ENCODE measurements around the gene TNNI2.
"Not testable (repeated sequence)": the region's sequence is repeated elsewhere in the genome, so short reads cannot be mapped to it uniquely, and the experiment has no call there.

The TNNI2 gene

DNA sequence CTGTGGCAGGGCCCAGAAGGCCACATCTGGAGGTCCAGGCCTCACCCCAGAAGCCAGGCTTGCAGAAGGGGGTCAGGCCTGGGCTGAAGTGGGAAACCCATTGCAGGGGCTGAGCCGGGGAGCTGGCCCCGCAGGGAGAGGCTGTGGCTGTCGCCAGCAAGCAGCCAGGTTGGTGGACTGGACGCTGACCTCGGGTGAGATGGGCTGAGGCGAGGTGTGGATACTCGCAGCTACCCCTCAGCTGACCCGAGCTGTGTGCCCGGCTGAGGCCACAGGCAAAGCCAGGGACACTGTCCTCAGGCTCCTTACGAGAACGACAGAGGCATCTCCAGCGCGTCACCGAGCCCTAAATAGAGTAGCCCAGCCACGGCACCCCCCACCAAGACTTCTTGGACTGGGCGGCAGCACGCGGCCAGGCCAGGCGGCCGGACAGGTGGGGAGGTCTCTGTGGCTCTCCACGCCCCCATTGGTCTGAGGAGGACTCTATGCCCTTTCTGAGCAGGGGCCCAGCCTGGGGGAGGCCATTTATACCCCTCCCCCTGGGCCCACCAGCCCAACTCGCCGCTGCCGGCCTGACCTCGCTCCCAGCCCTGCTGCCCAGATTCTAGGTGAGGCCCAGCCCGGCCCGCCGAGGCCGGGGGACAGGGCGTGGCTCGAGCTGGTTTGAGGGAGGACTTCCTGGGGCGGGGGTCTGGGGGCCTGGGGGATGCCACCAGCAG is at the start of gene TNNI2:
TNNI2 (plus strand) TSS at position 556 of the 719 bp plus-strand sequence. CDS start 716 bp downstream, outside the sequence.
- DNase-seq = no peak

DNA sequence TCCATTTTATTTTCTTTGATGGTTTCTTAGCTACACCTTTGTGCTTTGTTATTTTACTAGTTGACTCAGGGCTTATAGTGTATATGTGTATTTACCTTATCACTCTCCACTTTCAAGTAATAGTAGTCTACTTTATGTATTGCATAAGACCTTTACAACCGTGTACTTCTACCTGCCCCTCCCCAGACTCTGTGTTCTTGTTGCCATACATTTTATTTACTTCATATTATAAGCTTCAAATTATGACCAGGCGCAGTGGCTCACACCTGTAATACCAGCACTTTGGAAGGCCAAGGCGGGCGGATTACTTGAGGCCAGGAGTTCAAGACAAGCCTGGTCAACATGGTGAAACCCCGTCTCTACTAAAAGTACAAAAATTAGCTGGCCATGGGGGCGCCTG is 46.9 kb upstream of the TNNI2 start:
- DNase-seq = no peak

DNA sequence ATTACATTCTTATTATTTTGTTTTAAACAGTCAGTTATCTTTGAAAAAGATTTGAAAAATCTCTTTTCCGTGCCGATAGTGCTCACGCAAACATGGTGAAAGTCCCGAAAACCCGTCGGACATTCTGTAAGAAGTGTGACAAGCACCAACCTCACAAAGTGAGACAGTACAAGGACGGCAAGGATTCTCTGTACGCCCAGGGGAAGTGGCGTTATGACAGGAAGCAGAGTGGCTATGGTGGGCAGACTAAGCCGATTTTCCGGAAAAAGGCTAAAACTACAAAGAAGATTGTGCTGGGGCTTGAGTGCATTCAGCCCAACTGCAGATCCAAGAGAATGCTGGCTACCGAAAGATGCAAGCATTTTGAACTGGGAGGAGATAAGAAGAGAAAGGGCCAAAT is 46.3 kb upstream of the TNNI2 start:
- no peak for DNase-seq

DNA sequence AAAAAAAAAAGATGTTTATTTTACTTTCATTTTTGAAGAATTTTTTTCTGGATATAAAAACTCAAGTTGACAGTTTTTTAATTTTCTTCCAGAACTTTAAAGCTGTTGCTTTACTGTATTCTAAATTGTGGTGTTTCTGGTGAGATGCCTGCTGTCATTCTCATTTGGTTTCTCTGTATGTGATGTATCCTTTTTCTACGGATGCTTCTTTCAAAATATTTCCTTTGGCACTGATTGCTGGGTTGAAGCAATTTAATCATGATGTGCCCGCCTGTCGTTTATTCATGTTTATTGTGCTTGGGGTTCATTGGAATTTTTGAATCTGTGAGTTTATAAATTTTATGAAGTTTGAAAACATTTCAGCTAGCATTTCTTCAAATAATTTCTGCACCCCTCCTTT is 45.7 kb upstream of the TNNI2 start:
- no peak for DNase-seq

DNA sequence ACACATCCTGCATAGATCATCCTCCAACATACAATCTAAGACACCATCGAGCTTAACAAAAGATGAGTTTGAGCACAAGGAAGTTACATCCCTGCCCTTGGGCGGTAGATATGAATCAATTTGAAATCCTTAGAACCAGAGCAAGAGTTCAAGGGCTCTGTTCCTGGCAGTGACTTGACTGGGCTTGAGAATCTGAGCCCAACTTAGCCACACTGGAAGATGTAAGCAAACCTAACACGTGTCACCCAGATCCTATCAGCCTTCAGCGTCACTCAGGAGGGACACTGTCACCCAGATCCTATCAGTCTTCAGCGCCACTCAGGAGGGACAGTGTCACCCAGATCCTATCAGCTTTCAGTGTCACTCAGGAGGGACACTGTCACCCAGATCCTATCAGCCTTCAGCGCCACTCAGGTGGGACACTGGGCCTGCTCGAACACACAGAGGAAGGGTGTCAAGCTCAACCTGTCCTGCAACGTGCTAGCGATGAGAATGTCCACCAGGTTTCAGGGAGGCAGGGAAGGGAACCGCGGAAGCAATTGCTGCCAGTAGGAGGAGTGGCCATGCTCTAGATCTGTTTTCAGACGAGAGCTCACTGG is 42.3 kb upstream of the TNNI2 start:
- DNase-seq = no peak

DNA sequence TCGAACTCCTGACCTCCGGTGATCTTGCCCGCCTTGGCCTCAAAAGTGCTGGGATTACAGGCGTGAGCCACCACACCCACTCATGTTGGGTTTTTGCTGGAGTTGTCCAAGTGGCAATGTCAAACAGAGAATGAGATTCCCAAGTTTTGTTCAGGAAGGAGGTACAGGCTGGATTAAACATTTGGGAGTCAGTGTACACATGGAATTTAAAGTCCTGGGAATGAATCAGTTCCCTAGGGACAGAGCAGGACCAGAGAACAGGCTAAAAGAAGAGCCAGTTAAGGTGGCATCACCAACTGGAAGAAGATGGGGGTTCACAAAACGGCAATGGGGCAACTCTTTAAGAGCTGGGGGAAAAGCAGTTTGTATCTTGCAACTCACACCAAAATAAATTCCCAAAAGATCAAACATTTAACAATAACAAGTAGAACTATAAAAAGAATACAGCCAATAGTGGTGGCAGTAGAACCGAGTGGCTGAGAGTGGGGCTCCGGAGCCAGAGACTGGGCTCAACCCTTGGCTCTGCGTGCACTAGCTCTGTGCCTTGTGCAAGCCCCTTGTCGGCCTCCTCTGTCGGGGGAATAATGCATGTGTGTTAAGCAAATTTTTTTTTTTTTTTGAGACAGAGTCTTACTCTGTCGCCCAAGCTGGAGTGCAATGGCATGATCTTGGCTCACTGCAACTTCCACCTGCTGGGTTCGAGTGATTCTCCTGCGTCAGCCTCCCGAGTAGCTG is 41.2 kb upstream of the TNNI2 start:
- no peak for DNase-seq

DNA sequence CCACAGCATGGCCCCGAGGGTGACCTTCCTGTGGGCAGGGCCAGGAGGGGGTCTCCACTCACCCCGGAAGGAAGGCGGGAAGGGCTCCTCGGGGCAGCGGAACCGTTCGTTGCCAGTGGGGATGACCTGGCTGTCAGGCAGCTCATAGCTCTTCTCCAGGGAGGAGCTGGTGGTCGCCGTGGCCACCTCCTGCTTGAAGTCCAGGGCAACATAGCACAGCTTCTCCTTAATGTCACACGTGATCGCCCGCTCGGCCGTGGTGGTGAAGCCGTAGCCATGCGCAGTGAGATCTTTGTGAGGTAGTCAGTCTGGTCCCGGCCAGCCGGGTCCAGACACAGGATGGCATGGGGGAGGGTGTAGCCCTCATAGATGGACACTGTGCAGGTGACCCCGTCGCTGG is 35.5 kb upstream of the TNNI2 start:
- DNase-seq = no peak

DNA sequence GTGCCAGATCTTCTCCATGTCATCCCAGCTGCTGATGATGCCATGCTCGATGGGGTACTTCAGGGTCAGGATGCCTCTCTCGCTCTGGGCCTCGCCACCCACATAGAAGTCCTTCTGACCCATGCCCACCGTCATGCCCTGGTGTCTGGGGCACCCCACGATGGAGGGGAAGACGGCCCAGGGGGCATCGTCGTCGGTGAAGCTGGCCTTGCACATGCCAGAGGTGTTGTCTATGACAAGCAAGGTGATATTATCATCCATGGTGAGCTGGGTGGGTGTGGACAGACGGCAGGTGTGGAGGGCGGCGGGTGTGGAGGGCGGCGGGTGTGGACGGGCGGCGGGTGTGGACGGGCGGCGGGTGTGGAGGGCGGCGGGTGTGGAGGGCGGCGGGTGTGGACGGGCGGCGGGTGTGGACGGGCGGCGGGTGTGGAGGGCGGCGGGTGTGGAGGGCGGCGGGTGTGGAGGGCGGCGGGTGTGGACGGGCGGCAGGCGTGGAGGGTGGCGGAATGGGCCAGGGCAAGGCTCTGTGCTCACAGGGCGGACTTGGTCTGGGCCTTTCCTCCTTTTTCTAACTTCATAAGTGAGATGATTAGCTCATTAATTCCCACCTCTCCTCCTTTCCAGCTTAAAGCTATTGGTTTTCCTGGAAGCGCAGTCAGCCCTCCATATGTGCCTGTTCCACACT is 34.8 kb upstream of the TNNI2 start:
- DNase-seq = not testable (repeated sequence)

DNA sequence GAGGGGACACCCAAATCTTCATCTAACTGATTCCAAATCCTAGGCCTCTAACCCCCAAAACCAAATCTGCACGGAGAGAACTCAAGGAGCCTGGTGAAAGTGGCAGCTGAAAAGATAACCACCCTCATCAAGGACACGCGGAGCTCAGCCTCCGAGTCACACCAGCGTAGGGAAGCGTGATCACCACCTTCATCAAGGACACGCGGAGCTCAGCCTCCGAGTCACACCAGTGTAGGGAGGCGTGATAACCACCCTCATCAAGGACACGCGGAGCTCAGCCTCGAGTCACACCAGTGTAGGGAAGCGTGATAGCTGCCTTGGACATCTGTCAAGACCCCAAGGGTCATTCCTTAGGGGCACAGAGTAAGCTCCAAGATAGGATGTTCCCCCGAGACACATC is 33.3 kb upstream of the TNNI2 start:
- no peak for DNase-seq

DNA sequence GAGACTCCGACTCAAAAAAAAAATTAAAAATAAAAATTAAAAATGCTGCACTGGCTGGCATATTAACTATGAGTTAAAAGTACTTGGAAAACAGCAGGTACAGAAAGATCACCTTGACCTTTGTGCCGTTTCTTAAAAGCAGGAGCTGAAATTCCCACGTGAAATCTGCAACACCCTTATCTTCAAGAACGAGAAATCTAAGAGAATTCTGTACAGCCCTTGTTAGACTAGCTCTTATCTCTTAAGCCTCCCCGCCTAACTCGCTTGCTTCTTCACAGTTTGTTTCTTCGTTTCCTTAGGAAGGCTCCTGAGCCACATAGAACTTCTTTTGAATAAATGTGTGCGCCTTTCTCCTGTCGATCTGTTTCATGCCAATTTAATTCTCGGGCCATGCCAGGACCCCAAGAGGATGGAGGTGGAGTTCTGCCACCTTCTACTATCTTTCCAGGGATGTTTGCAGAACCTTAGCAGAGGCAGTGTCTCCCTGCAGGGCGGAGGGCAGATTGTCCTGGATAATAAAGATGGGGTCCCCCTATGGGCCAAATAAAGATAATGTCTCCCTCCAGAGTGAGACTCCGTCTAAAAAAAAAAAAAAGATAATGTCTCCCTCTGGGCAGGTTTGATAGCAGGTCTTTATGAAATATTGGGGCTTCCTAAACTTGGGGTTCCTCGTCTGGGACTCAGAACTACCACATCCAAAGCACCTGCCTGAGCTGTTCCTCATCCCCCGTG is 31.4 kb upstream of the TNNI2 start:
- no peak for DNase-seq

DNA sequence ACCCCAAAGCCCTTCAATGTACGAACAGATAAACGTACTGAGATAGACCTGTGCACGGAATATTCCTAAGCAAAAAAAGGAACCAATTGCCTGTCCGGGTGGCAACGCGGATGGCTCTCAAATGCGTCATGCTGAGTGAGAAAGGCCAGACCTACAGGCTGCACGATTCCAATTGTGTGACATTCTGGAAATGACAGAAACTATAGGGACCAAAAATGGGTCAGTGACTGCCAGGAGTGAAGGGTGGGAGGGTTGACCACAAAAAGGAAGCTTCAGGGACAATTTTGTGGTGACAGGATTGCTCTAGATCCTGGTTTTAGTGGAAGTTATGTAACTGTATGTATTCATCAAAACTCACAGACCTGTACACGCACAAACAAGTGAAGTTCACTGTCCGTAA is 28.0 kb upstream of the TNNI2 start:
- no peak for DNase-seq

DNA sequence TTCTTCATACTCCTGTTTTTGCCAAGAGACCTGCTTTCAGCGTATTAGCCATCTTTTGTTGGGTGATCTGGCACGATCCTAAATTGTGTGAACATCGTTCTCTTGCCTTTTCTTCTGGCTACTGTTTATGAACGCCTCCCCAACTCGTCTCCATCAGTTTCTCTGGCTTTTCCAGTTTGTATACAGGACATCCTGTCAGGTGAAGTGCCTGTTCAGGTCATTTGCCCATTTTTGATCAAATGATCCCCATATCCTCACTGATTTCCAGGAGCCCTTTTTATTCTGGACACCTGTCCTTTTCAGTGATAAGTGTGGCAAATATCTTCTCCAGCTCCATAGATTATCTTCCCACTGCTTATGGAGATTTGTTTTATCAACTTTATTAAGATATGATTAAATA is 26.5 kb upstream of the TNNI2 start:
- DNase-seq = no peak

DNA sequence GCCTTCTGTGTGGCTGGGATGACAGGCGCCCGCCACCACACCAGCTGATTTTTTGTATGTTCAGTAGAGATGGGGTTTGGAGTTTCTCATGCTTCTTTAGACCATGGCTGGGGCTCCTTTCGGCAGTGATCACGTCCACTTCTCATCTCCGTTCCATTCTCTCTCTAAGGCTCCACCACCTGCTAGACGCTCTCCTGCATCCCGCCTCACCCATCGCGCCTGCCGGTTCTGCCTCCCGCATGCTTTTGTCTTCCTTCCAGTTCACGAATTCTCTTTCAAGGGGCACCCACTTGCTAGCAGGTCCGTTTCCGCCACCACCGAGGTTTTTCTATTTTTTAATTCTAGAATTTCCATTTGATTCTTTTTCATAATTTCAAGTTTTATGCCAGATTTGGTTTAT is 26.0 kb upstream of the TNNI2 start:
- no peak for DNase-seq

DNA sequence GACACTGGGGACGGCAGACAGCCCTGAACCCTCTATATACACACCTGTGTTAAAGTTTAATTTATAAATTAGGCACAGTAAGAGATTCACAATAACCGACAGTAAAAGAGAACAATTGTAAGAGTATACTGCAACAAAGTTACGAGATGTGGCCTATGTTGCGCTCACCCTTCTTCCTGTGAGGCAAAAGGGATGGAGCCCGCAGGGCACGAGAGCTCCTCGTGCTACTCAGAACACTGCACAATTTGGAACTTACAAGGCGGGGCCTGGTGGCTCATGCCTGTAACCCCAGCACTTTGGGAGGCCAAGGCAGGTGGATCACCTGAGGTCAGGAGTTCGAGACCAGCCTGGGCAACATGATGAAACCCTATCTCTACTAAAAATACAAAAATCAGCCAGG is 25.4 kb upstream of the TNNI2 start:
- not testable (repeated sequence) for DNase-seq

DNA sequence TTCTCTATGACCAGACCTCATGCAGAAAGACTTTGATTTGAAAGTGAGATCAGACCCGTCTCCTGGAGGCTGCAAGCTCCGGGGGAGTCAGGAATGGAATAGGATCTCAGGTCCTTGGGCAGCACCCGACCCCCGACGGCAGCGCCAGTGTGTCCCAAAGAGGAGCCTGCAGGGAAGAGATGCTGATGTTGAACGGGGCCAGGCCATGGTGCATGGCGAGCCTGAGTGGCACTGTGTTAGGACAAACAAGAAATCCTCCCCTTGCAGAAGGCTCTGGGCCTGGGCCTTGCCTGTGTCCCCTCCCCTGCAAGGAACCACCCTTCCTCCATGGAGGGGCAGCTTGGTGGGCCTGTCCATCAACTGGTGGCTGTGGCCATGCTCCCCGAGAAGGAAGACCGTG is 24.1 kb upstream of the TNNI2 start:
- DNase-seq = no peak

DNA sequence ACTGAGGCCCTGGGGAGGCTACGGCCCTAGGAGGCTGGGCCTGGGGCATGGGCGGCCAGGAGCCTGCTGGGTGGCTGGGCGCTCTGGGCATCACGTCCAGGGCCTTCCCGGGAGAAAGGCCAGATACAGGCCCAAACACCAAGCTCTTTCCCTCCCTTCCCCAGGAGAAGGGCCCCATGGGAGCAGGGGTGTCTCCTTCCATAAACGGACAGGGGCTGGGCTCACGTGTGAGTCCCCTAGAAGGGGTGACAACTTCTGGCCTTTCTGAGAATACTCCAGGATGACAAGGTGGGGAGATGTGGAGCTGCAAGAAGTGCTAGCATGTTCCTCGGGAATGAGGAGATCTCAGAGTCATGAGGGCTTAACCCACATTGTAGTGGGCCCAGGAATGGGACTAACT is 23.5 kb upstream of the TNNI2 start:
- DNase-seq = no peak

DNA sequence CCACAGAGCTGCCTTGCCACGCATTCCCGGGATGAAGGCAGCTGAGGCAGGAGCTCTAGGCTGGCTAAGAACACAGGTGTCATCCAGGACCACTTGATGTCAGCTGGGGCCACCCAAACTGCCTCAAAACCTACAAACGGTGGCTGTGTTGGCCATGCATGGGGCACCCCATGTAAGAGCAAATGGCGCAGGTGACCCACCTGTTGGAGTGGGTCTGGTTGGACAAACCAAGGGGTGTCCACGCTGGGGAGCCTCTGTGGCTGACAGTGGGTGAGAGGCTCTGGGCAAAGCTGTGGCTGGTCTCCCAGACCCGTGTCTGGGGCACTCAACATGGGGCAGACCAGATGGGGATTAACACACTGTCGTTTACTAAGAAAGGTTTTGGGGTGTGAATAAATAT is 23.0 kb upstream of the TNNI2 start:
- no peak for DNase-seq

DNA sequence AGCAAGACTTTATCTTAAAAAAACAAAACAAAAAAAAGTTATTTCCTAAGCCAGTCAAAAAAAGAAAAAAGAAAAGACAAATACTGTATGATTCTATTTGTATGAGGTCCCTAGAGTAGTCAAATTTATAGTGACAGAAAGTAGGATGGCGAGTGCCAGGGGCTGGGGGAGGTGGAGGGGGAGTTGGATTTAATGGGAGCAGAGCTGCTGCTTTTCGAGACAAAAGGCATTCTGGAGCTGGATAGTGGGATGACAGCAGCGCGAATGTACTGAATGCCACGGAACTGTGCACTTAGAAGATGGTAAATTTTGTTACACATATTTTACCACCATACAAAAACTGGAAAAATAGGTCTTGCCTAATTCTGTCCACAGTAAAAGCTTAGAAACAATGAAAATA is 21.8 kb upstream of the TNNI2 start:
- DNase-seq = no peak

DNA sequence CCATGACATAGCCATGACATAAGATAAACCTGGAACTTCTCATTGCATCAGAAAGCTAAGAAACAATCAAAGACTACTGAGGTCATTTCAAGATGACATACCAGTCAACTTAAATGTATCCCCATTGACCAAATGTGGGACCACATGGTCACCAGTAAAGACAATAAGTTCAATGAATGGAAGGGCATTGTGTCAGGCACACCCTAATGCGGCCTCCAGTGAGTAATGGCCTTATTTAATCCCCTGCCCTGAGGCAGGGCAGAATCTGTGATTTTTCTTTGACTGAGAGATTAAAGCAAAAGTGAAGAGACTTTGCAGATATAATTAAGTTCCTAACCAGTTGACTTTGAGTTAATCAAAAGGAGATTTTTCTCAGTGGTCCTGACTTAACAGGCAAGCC is 21.3 kb upstream of the TNNI2 start:
- DNase-seq = no peak

DNA sequence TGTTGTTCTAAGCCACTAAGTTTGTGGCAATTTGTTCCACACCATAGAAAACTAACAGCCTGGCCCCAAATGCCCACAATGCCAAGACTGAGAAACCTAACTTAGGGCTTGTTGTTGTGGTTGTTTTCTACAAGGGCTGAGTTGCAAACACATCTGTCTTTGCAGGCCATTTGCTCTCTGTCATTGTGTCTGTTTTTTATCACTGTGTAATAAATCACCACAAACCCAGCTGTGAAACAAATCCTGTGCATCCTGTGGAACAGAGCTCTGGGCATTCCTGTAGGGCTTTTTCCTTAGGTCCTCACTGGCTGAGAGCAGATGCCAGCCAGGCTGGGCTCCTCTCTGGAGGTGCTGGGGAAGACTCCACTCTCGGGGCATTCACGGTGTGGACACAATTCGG is 19.7 kb upstream of the TNNI2 start:
- no peak for DNase-seq

DNA sequence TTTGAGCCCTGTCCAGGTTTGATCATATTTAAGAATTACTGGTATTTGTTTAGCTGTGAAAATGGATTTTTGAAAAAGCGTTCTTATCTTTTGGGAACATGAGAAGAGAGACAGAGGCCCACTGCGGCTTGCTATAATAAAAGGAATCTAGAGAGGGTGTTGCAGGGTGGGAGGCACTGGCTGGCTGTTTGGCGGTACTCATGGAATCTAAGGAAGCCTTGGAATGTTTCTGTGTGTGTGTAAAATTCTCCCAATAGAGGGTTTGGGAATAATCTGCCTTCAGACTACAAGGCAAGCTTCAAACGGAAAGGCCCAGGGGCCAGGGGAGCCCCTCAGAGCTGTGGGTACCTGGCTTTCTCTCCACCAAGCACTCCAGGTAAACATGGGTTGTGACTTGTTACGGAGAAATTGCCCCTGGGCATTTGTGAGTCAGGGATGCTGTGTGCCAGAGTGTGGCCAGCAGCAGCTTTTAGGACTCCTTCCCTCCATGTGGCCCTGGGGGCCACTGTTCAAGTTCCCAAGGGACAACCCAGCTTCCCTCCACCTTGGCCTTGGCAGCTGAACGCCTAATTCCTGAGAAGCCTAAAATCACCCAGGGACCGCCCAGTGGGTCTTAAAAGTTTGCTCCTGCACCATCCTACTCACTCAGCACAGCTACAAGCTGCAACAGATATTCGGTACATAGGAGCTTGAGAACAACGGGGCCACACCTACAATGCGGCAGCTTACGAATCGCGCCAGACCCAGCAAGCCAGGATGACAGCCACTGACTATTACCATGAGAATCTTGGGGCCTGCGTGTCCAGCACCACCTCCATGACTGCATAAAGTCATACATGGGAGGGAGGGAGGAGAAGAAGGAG is 18.1 kb upstream of the TNNI2 start:
- DNase-seq = no peak

DNA sequence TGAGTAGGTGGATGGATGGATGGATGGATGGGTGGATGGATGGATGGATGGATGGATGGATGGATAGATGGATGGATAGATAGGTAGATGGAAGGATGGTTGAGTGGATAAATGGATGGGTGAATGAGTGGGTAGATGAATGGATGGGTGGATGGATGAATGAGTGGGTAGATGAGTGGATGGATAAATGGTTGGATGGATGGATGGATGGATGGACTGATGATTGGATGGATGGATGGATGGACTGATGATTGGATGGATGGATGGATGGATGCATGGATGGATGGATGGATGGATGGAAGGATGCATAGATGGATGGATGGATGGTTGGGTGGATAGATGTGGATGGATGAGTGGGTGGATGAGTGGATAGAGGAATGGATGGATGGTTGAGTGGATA is 17.2 kb upstream of the TNNI2 start:
- no peak for DNase-seq
